SK-N-MC (cell line): ENCODE measurements around the gene DHRS4.
"Not testable (repeated sequence)": the region's sequence is repeated elsewhere in the genome, so short reads cannot be mapped to it uniquely, and the experiment has no call there.

Experiments used
- EZH2 ChIP-seq: fragments of 200-600 bp; sonication (generic); IDR thresholded peaks from one replicate; pipeline ENCODE4 v1.6.1; 2017; ENCODE audit warnings: antibody characterized with exemption
- POLR2AphosphoS5 ChIP-seq: IDR thresholded peaks from 2 replicates; pipeline ENCODE4 v1.6.1; 2012; ENCODE audit warnings: mild to moderate bottlenecking, low read depth, low read length, borderline replicate concordance

DNA sequence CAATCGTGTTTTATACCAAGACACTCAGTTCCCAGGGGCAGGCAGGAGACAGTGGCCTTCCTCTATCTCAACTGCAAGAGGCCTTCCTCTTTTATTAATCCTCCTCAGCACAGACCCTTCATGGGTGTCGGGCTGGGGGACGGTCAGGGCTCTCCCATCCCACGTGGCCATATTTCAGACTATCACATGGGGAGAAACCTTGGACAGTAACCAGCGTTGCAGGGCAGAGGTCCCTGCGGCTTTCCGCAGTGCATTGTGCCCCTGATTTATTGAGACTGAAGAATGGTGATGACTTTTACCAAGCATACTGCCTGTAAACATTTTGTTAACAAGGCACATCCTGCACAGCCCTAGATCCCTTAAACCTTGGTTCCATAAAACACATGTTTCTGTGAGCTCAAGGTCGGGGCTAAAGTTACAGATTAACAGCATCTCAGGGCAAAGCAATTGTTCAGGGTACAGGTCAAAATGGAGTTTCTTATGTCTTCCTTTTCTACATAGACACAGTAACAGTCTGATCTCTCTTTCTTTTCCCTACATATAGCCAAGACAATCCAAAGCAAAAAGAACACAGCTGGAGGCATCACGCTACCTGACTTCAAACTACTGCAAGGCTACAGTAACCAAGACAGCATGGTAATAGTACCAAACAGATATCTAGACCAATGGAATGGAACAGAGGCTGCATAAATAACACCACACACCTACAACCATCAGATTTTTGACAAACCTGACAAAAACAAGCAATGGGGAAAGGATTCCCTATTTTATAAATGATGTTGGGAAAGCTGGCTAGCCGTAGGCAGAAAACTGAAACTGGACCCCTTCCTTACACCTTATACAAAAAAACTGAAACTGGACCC lies 28.6 kb downstream of the DHRS4 start:
- TF ChIP-seq EZH2, POLR2AphosphoS5: not testable (repeated sequence)
